GM12878 (cell line): Measurements from ENCODE around the gene ZNF222. TPM values are rescaled to one million over a fixed set of nuclear protein-coding genes. Genes with fewer than 3 reads are reported as not detected.

Experiments used
- CBX3 ChIP-seq: fragments of 200-600 bp; sonication (generic); IDR thresholded peaks from 2 replicates; pipeline ENCODE4 v1.6.1; 2016; ENCODE audit warnings: low read depth, borderline replicate concordance
- CBX5 ChIP-seq: sonication (generic); IDR thresholded peaks from 2 replicates; pipeline ENCODE4 v1.6.1; 2016; ENCODE audit warnings: low read depth, moderate library complexity, mild to moderate bottlenecking, inconsistent platforms
- CREB1 ChIP-seq: IDR thresholded peaks from 2 replicates; pipeline ENCODE4 v1.6.1; 2012; ENCODE audit warnings: low read depth, mild to moderate bottlenecking, inconsistent platforms
- CREM ChIP-seq: IDR thresholded peaks from 2 replicates; pipeline ENCODE4 v1.6.1; 2014; ENCODE audit warnings: antibody characterized with exemption, low read depth
- DPF2 ChIP-seq: fragments of 450-650 bp; IDR thresholded peaks from 2 replicates; pipeline ENCODE4 v1.6.1; 2017; ENCODE audit warnings: mild to moderate bottlenecking
- E2F8 ChIP-seq: fragments of 450-650 bp; IDR thresholded peaks from 2 replicates; pipeline ENCODE4 v1.6.1; 2018; ENCODE audit warnings: mild to moderate bottlenecking, low read depth, moderate library complexity; ENCODE audit not compliant: partially characterized antibody
- EP300 ChIP-seq, 2 experiments: fragments of 150-350 bp in 1 of 2; IDR thresholded peaks; 2 replicates each; pipeline ENCODE4 v1.6.1; 2011 to 2012; ENCODE audit warnings: low read depth in 2 of 2, low read length in 2 of 2, borderline replicate concordance in 1 of 2, improper control_type of control experiment in 1 of 2, inconsistent platforms in 1 of 2; ENCODE audit not compliant: control insufficient read depth in 1 of 2
- HSF1 ChIP-seq: fragments of 150-350 bp; IDR thresholded peaks from 2 replicates; pipeline ENCODE4 v1.6.1; 2014; ENCODE audit warnings: mild to moderate bottlenecking, low read depth, low read length
- JUND ChIP-seq: IDR thresholded peaks from 2 replicates; pipeline ENCODE4 v1.6.1; 2012; ENCODE audit warnings: low read depth, mild to moderate bottlenecking, low read length, improper control_type of control experiment, moderate library complexity
- NRF1 ChIP-seq: conservative IDR thresholded peaks from 2 replicates; pipeline ENCODE4 v1.6.1; 2011; ENCODE audit warnings: mild to moderate bottlenecking, low read depth, low read length, improper control_type of control experiment
- PAX5 ChIP-seq: IDR thresholded peaks from 2 replicates; pipeline ENCODE4 v1.6.1; 2011; ENCODE audit warnings: low read depth, low read length, borderline replicate concordance
- PBX3 ChIP-seq: IDR thresholded peaks from 2 replicates; pipeline ENCODE4 v1.6.1; 2011; ENCODE audit warnings: mild to moderate bottlenecking, low read depth, low read length, moderate library complexity; ENCODE audit not compliant: insufficient replicate concordance
- SMAD1 ChIP-seq: fragments of 450-650 bp; IDR thresholded peaks from 2 replicates; pipeline ENCODE4 v1.6.1; 2018; ENCODE audit warnings: mild to moderate bottlenecking, low read depth; ENCODE audit not compliant: partially characterized antibody
- SMAD5 ChIP-seq: IDR thresholded peaks from 2 replicates; pipeline ENCODE4 v1.6.1; 2016; ENCODE audit warnings: antibody characterized with exemption, low read depth
- SMARCA5 ChIP-seq: fragments of 450-650 bp; IDR thresholded peaks from 2 replicates; pipeline ENCODE4 v1.6.1; 2017; ENCODE audit warnings: mild to moderate bottlenecking
- TBL1XR1 ChIP-seq: IDR thresholded peaks from 2 replicates; pipeline ENCODE4 v1.6.1; 2012; ENCODE audit warnings: low read depth, low read length, improper control_type of control experiment
- TCF12 ChIP-seq: IDR thresholded peaks from 2 replicates; pipeline ENCODE4 v1.6.1; 2011; ENCODE audit warnings: low read depth, mild to moderate bottlenecking, low read length
- ZBTB11 ChIP-seq: fragments of 450-650 bp; formaldehyde crosslinking; IDR thresholded peaks from 2 replicates; pipeline ENCODE4 v1.5.0; 2022; ENCODE audit warnings: mild to moderate bottlenecking, missing genetic modification characterization
- ZNF217 ChIP-seq: fragments of 450-650 bp; IDR thresholded peaks from 2 replicates; pipeline ENCODE4 v1.6.1; 2017; ENCODE audit warnings: antibody characterized with exemption, mild to moderate bottlenecking
- ZNF24 ChIP-seq: fragments of 450-650 bp; IDR thresholded peaks from 2 replicates; pipeline ENCODE4 v1.6.1; 2017; ENCODE audit warnings: antibody characterized with exemption, mild to moderate bottlenecking
- ZNF384 ChIP-seq: IDR thresholded peaks from 2 replicates; pipeline ENCODE4 v1.6.1; 2012; ENCODE audit warnings: low read depth, mild to moderate bottlenecking, low read length, improper control_type of control experiment, borderline replicate concordance
- ZNF622 ChIP-seq: fragments of 450-650 bp; IDR thresholded peaks from 2 replicates; pipeline ENCODE4 v1.6.1; 2017; ENCODE audit warnings: mild to moderate bottlenecking, inconsistent platforms
- polyA plus RNA-seq, 11 experiments: library from polyadenylated mRNA; depleted of rRNA in 4 of 11; unstranded in 6 of 11; stranded (reverse) in 5 of 11; fragments of >200 nt; fragmentation: Nextera tagmentation in 4 of 11; fragmentation: Illumina TruSeq in 1 of 11; extraction: Ambion mirVana in 4 of 11; extraction: Trizol in 1 of 11; gene quantifications; 1 replicate in 1 of 11; 2 replicates in 10 of 11; pipeline versions ENCODE4 v1.2.1 to v1.2.3, GENCODE V29; 2011 to 2016; ENCODE audit warnings: inconsistent platforms in 2 of 11, missing spikeins in 2 of 11, low read depth in 1 of 11
- total RNA-seq, 4 experiments: library from RNA; depleted of rRNA in 3 of 4; stranded (reverse); fragments of >200 nt in 3 of 4; fragmentation: Illumina TruSeq in 1 of 4; extraction: Trizol in 1 of 4; gene quantifications; 2 replicates each; pipeline versions ENCODE4 v1.2.1 to v1.2.3, GENCODE V29; 2013 to 2021

The ZNF222 gene
- total and polyA plus RNA-seq, 10 of the 15 experiments (the other 5 are each of a cell fraction or from before 2014, with no cell fraction given), result 2.3 to 5.9 (median 4.2) TPM

- 0 out of 2 replicates have a peak, but pooled peaks have one; percentile 39 for TF ChIP-seq TCF12
- no peak for TF ChIP-seq SMARCA5
- TF ChIP-seq ZBTB11, result no peak
- TF ChIP-seq CBX3, result no peak
- no peak for TF ChIP-seq SMAD5
- no peak for TF ChIP-seq JUND
- TF ChIP-seq CREB1, result peak; percentile 68
- no peak for TF ChIP-seq EP300 (IDR thresholded peaks at IDR 0.05; ENCODE audit: borderline replicate concordance in 1 of 2, control insufficient read depth in 1 of 2, low read depth in 2 of 2, low read length in 2 of 2)
- no peak for TF ChIP-seq HSF1
- TF ChIP-seq SMAD1, result no peak
- no peak for TF ChIP-seq NRF1
- TF ChIP-seq E2F8, result no peak
- no peak for TF ChIP-seq ZNF24
- TF ChIP-seq CREM, result peak; percentile 70; the same call in 1 of the 2 replicates
- TF ChIP-seq PAX5, result no peak
- TF ChIP-seq ZNF622, result no peak
- TF ChIP-seq PBX3, result no peak
- no peak for TF ChIP-seq DPF2
- no peak for TF ChIP-seq TBL1XR1
- TF ChIP-seq ZNF384, result no peak
- TF ChIP-seq CBX5, result no peak
- TF ChIP-seq ZNF217, result no peak
These were observed 41.1 kb upstream of the ZNF222 start, which contains the start of gene ZNF155 (continued) for GRCh38 chr19:43983912-43984686.
